ENCODE measurements around the gene DNAJB11. TPM values are rescaled to one million over a fixed set of nuclear protein-coding genes. Genes with fewer than 3 reads are reported as not detected.

The DNAJB11 gene
- total RNA-seq, 1 donor from 2014 or later = 71.2 TPM

DNA sequence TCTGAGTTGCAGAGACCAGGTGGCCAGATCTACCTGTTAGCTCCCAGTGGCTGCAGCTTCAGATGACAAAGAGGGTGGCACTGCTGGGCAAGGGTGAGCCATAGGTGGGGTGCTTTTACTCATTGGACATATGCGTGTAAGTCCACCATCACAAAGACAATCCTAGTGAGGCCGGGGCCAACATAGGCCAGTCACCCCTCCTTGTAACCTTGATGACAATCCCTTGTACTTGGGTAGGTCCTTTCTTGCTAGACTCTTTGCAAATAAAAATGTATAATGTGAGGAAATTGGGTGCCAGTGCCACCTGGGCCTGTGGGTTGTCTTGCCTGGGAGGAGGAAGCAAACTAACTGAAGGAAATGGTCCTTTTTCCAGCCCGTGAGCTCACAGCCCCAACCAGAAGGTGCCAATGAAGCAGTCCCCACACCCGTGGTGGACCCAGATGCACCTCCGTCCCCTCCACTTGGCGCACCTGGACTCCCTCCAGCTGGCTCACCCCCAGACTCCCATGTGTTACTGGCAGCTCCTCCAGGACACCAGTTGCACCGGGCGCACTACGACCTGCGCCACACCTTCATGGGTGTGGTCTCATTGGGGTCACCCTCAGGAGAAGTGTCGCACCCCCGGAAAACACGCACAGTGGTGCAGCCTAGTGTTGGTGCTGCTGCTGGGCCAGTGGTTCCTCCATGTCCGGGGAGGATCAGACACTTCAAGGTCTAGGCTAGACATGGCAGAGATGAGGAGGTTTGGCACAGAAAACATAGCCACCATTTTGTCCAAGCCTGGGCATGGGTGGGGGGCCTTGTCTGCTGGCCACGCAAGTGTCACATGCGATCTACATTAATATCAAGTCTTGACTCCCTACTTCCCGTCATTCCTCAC lies 49.9 kb downstream of the DNAJB11 start:
- TF ChIP-seq, protein P1, sequence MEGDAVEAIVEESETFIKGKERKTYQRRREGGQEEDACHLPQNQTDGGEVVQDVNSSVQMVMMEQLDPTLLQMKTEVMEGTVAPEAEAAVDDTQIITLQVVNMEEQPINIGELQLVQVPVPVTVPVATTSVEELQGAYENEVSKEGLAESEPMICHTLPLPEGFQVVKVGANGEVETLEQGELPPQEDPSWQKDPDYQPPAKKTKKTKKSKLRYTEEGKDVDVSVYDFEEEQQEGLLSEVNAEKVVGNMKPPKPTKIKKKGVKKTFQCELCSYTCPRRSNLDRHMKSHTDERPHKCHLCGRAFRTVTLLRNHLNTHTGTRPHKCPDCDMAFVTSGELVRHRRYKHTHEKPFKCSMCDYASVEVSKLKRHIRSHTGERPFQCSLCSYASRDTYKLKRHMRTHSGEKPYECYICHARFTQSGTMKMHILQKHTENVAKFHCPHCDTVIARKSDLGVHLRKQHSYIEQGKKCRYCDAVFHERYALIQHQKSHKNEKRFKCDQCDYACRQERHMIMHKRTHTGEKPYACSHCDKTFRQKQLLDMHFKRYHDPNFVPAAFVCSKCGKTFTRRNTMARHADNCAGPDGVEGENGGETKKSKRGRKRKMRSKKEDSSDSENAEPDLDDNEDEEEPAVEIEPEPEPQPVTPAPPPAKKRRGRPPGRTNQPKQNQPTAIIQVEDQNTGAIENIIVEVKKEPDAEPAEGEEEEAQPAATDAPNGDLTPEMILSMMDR (IDR thresholded peaks at IDR 0.05; ENCODE audit: unreplicated experiment) = no peak
- Mint-ChIP-seq H3K9me3 (ENCODE audit: unreplicated experiment) (no peaks in the 10 kb centered on the region), H3K4me3 (ENCODE audit: unreplicated experiment) (no peak overlapping the region), H3K27ac (ENCODE audit: unreplicated experiment) (no peak overlapping the region), H3K4me1 (ENCODE audit: unreplicated experiment) (peaks cover 2% of the 10 kb centered on the region), H3K36me3 (ENCODE audit: low read depth, unreplicated experiment) (no peaks in the 10 kb centered on the region), H3K27me3 (ENCODE audit: unreplicated experiment) (no peaks in the 10 kb centered on the region)
- DNase-seq (ENCODE audit: low spot score) = no peak

DNA sequence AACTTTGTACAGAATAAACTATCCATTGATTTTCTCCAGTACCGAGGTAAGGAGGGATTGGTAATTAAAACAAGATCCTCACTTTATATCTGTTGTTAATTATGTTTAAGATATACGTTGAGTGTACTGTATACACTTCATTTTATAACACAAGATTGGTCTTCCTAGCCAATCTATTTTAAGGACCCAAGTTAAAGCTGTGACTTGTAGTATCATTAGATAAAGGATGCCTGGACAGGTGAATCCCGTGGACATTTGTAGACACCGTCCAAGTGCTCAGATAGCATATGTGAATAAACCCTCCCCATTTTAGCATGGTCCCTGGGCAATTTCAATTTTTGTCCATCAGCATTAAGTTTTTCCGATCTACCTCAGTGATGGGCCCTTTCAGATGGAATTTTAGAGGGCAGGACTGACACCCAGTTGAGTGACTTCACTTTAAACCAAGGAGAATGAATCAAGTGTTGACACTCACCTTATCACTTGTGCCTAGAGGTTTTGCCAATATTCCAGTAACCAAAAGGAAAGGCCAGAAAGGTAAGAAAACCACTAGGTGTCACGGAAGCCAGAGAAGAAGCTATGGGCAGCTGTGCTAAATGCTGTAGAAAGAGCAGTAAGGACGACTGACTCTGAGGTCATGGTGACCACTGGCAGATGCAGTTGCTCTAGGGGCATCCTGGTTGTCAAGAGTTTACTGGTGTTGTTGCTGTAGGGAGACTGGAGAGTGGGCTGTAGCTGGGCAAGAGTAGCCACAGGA lies 51.6 kb downstream of the DNAJB11 start:
- H3K4me3 Mint-ChIP-seq (ENCODE audit: unreplicated experiment) = no peak overlapping the region
- no peaks in the 10 kb centered on the region for H3K36me3 Mint-ChIP-seq (ENCODE audit: low read depth, unreplicated experiment)
- H3K9me3 Mint-ChIP-seq (ENCODE audit: unreplicated experiment) = no peaks in the 10 kb centered on the region
- H3K27ac Mint-ChIP-seq (ENCODE audit: unreplicated experiment) = no peak overlapping the region
- TF ChIP-seq, protein P1 (IDR thresholded peaks at IDR 0.05; ENCODE audit: unreplicated experiment) = no peak
- peaks cover 2% of the 10 kb centered on the region for H3K4me1 Mint-ChIP-seq (ENCODE audit: unreplicated experiment)
- no peak for DNase-seq (ENCODE audit: low spot score)
- no peaks in the 10 kb centered on the region for H3K27me3 Mint-ChIP-seq (ENCODE audit: unreplicated experiment)

DNA sequence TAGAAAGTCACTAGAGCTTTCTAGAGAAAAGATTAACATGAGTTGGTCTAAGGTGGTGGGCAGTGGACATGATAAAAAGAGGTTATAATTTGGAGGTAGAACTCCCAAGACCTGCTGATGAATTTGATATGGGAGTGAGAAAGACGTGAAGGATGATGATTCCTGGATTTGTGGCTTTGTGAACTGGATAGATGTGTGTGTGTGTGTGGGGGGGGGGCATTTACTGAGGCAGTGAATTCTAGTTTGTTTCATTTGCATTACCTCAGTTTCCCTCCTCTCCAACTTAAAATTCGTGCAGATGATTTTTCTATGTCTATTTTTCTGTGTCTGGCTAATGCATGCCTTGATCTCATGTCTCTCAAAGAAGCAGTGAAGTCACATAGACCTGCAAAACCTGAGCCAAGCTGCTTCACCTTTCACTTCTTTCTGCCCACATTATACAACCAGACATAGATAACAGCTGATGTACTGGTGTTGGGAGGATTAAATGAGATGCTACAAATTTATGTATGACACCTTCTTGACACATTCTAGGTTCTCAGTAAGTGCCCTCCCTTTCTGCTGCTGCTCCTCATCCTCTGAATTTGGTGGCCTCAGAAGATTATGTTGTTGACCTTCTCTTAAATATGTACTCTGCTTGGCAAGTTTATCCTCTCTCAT lies 52.3 kb downstream of the DNAJB11 start:
- no peaks in the 10 kb centered on the region for H3K36me3 Mint-ChIP-seq (ENCODE audit: low read depth, unreplicated experiment)
- no peak overlapping the region for H3K27ac Mint-ChIP-seq (ENCODE audit: unreplicated experiment)
- no peaks in the 10 kb centered on the region for H3K4me1 Mint-ChIP-seq (ENCODE audit: unreplicated experiment)
- no peaks in the 10 kb centered on the region for H3K9me3 Mint-ChIP-seq (ENCODE audit: unreplicated experiment)
- H3K4me3 Mint-ChIP-seq (ENCODE audit: unreplicated experiment) = no peak overlapping the region
- TF ChIP-seq, protein P1 (IDR thresholded peaks at IDR 0.05; ENCODE audit: unreplicated experiment) = no peak
- H3K27me3 Mint-ChIP-seq (ENCODE audit: unreplicated experiment) = no peaks in the 10 kb centered on the region
- no peak for DNase-seq (ENCODE audit: low spot score)

DNA sequence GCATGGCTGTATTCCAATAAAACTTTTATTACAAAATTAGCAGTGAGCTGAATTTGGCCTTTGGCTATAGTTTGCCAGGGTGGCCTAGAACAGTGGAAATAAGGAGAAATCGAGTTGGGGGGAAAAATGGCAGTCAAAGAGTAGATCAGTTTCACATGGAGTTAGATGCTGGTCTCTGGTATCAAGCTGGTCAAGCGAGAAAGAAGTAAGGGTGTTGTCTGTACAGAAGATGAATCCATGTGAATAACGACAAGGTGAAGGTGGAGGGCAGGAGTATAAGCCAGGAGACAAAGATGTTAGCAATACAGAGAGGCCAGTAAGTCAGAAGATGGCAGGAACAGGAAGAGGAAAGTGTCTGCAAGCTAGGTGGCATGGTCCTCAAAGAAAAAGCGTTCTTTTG lies 54.1 kb downstream of the DNAJB11 start:
- TF ChIP-seq, protein P1 (IDR thresholded peaks at IDR 0.05; ENCODE audit: unreplicated experiment) = no peak
- H3K4me3 Mint-ChIP-seq (ENCODE audit: unreplicated experiment) = no peak overlapping the region
- no peak for DNase-seq (ENCODE audit: low spot score)
- no peaks in the 10 kb centered on the region for H3K9me3 Mint-ChIP-seq (ENCODE audit: unreplicated experiment)
- no peak overlapping the region for H3K27ac Mint-ChIP-seq (ENCODE audit: unreplicated experiment)
- H3K36me3 Mint-ChIP-seq (ENCODE audit: low read depth, unreplicated experiment) = no peaks in the 10 kb centered on the region
- no peaks in the 10 kb centered on the region for H3K27me3 Mint-ChIP-seq (ENCODE audit: unreplicated experiment)
- H3K4me1 Mint-ChIP-seq (ENCODE audit: unreplicated experiment) = no peaks in the 10 kb centered on the region

Data from endothelial cell (in vitro differentiated cells).